Measurements from ENCODE around the gene PTPRM.

Gene PTPRM

DNA sequence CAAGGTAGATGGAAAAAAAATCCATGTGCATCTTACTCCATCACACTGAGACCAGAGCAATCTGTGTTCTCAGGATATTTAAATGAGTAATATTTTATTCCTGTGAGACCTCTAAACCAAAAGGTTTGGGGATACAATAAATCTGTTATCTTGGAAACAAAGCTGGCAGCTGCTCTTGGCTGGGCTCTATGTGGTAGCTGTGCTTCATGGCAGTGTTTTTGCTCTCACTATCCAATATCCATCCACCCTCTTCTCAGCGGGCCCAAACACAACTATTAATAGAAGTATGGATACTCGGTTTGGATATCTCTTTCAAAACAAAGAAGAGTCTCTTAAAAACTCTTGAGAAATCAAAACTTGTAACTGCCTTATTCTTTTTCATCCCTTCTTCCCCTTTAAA is 797.3 kb downstream of the PTPRM start:
- no peak for DNase-seq (ENCODE audit: low spot score)

- DNase-seq (ENCODE audit: low spot score): no peak
Measured at GRCh38 chr18:8365006-8365405, 797.9 kb downstream of the PTPRM start.

GRCh38 chr18:8365528-8365927 is 798.4 kb downstream of the PTPRM start:
- no peak for DNase-seq (ENCODE audit: low spot score)

DNA sequence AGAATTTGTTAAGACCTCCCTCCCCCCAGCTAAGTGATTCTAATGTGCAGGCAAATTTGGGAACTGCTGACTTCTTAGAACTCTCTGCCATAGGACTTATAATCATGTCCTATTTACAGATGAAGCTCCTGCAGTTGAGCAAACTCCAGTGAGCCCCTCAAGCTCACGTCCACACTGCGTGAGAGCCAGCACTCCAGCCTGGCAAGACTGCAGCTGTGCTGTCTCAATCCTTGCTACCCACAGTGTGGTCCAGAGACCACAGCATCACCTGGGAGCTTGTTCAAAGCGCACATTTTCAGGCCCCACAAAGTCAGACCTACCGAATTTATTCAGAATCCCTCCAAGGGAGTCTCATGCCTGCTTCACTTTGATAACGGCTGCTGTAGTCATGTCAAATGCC is 799.0 kb downstream of the PTPRM start:
- DNase-seq (ENCODE audit: low spot score): no peak

DNA sequence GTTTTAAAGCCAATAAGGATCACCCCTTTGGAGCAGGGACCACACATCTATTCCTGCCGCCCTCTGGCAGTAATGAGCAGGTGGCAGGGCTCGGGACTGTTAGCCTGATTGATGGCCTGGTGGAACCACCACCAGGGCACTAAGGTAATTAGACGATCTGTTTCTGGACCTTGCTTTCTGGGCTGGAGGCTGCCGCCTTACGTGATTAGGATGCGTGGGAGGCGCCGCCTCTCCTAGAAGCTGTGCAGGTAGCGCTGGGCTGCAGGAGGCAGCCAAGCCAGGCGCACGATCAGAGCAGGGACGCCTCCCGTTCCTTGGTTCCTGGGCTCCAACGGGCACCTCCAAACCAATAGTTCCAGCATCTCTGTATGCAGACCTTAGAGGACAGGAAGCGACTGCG is 799.5 kb downstream of the PTPRM start:
- DNase-seq (ENCODE audit: low spot score): no peak

DNA sequence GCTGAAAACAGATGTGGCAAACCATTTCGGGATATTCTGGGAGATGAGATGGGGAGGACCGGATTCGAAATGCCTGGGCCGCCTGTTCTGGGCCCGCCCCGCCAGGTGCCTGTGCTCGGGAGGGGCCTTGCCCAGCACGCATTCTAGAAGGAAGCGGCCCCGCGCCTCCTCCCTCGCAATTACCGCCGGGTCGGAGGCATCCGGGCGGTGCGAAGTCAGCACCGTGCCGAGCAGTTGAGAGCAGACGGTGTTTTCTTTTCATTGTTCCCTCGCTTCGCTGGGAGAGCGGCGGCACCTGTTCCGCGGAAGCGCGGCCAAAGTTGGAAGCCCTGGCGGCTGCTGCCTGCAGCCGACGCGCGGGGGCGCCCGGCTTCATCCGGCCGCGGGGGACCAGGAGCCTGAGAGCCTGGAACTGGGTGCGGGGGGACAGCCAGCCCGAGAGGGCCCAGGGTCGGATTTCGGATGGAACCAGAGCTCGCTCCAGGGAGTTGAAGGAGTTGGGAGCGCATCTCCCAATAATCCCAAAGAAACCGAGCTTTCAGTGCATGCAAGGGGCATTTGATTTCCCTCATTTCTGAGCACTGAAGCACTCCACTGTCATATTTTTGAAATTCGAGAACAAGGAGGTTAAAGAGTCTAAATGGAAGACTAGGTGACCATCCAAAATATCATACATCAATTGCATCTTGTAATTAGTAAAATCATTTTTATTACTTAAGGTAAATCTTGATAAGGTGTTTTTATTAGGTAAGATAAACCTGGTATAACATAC is 800.3 kb downstream of the PTPRM start:
- peak; percentile 70 for DNase-seq (ENCODE audit: low spot score)

GRCh38 chr18:8368512-8369217 is 801.5 kb downstream of the PTPRM start:
- no peak for DNase-seq (ENCODE audit: low spot score)

- no peak for DNase-seq (ENCODE audit: low spot score)
Measured at GRCh38 chr18:8373486-8373885, 806.4 kb downstream of the PTPRM start.

DNA sequence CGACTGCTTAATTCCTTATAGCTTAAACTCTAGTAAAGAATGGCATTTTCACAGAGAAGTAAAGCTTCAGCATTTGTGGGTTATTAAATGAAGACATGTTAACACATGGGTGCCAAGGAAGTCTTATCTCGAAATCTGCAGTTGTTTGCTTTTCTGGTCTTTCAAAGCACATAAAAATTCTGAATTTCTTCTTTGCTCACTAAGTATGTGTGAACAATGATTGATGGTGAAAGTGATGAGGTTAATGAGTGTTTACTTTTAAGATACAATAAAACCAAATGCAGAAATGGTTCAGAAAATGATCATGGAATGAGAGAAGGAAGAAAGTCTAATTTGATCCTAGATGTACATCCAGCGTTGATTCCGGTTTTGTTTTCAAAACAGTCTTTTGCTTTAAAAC is 807.6 kb downstream of the PTPRM start:
- DNase-seq (ENCODE audit: low spot score): no peak

GRCh38 chr18:8375249-8375648 is 808.1 kb downstream of the PTPRM start:
- no peak for DNase-seq (ENCODE audit: low spot score)

- DNase-seq (ENCODE audit: low spot score): no peak
Measured at GRCh38 chr18:8376113-8376512, 809.0 kb downstream of the PTPRM start.

GRCh38 chr18:8379187-8379941 is 812.2 kb downstream of the PTPRM start:
- DNase-seq (ENCODE audit: low spot score): no peak

DNA sequence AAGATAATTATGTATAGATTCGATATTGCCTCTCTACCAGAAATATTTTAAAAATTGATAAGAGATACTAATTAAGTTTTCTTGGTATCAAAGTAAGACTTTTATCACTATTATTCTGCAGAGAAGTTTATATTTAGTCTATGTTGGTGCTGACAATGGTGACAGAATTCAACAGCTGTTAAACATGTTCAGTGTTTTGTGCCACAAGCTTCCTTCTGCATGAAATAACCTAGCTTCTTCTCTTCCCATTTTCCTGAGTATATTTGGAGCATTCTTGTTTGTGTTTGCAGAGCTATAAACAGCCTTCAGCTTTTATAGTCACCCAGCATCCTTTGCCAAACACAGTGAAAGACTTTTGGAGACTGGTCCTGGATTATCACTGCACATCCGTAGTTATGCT is 812.9 kb downstream of the PTPRM start:
- DNase-seq (ENCODE audit: low spot score): no peak

GRCh38 chr18:8380926-8381325 is 813.8 kb downstream of the PTPRM start:
- no peak for DNase-seq (ENCODE audit: low spot score)

GRCh38 chr18:8381821-8382459 is 814.8 kb downstream of the PTPRM start:
- DNase-seq (ENCODE audit: low spot score): no peak

DNA sequence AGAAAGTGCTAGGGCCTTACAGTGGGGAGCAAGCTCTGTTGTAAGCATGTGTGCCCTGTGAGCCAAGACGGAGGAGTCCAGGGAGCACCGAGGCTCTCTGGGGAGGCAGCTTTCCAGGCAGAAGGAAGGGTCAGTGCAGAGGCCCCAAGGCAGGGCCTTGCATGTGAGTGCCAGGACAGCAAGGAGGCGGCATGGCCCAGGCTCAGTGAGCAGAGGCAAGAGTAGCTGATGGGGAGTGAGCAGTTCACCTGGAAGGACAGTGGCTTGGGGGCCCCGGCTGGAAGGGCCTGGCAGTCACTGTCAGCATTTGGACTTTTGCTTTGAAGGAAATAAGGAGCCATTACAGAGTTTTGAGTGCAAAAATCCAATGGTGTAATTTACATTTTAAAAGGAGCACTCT is 818.3 kb downstream of the PTPRM start:
- DNase-seq (ENCODE audit: low spot score): no peak

DNA sequence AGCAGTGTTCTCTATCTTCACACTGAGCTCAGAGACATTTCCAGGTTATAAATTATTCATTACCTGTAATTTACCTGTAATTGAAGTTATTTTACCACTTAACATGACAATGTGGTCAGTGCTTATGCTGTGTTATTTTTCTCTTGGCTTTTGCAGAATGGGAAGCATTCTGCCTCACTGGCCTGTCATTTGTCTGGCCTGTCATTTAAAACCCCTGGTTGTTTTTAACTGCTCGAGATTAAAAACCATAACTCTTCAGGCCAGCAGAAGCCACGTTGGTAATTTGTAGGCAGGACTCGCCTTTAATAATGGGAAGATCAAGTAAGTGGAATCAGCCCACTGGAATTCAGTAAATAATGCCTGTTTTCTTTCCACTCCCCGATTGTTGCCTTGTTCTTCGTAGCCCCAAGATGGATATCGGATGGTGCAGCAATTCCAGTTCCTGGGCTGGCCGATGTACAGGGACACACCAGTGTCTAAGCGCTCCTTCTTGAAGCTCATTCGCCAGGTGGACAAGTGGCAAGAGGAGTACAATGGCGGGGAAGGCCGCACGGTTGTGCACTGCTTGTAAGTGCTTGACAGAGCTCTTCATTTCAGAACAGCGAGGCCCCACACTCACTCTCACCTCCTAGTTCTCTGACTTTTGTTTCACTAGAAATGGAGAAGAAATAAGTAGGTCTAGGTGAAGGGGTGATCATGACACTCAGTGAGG is 819.7 kb downstream of the PTPRM start:
- DNase-seq (ENCODE audit: low spot score): no peak

DNA sequence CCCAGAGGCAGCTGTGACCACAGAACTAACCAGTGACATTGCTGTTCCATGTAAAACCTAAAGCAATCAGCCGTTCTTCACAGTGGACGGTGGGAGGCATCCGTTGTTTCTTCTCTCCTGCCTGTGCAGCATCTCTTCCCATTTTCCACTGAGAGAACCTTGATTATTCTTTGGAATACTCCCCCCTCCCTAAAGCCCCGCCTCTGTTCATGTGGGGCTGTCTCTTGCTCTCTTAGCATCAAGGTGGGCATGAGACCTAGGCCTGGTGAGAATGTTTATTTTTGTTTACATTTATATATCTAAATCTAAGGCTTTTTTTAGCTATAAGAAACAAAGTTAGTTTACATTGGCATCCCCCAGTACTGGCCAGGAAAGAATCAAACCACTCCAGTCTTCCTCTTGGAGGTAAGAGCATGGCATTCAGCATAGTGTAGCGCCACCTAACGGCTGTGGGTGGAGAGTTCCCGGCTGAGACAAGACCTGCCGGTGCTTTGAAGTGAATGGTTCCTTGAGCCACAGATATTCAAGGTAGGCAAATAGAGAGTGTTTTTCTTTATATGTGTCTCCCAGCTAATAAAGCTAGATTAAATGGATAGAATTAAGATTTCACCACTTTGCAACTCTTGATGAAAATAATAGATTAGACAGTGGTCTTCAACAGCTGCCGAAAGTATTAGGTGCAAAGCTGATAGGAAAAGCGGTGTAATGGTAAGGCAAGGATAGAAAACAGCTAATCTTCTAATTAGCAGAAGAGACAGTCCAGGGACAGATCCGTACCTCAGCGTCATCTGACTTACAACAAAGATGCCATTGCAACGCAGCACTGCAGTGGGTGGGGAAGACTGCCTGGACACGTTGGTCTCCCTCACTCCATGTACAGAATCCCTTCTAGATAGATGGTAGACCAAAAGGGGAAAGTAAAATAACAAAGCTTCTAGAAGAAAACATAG is 822.5 kb downstream of the PTPRM start:
- DNase-seq (ENCODE audit: low spot score): no peak

GRCh38 chr18:8391068-8391467 is 824.0 kb downstream of the PTPRM start:
- no peak for DNase-seq (ENCODE audit: low spot score)

DNA sequence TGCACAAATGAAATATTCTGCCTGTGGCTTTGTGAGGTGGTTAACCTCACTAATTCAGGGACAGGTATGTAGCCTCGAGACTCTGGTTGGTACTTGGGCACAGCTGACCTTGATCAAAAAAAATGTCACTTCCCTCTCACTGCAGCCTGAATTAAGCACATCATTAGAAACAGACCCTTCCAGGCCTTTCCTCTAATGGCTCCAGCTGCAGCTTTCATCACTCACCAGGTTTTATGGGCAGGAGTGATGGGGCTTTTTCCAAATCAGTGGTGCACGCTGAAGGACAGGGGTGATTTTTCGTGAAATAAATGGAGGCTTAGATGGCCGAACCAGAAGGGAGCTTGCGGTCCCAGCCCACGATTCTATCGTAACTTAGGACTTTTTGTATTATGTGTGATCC is 829.1 kb downstream of the PTPRM start:
- DNase-seq (ENCODE audit: low spot score): no peak

GRCh38 chr18:8397034-8397433 is 829.9 kb downstream of the PTPRM start:
- DNase-seq (ENCODE audit: low spot score): no peak
